Stimulated activated CD8-positive, alpha-beta memory T cell treated with anti-CD3 and anti-CD28 coated beads, Interleukin-4, amount 100 ng/mL, for 24 hours (primary cell): ENCODE data around the gene SERPING1.
"Not testable (repeated sequence)": the region's sequence is repeated elsewhere in the genome, so short reads cannot be mapped to it uniquely, and the experiment has no call there.

ENCODE experiments used
- DNase-seq: peaks from one replicate; pipeline ENCODE4 v3.0.0-alpha.2; 2020; ENCODE audit warnings: low read depth

Gene SERPING1

GRCh38 chr11:57638005-57638781 is 40.7 kb downstream of the SERPING1 start:
- no peak for DNase-seq

GRCh38 chr11:57638811-57639320 is 41.4 kb downstream of the SERPING1 start:
- DNase-seq = no peak

- no peak for DNase-seq
Observed at GRCh38 chr11:57639321-57640067, 42.0 kb downstream of the SERPING1 start.

- no peak for DNase-seq
Observed at GRCh38 chr11:57640068-57640800, 42.7 kb downstream of the SERPING1 start.

- DNase-seq = no peak
Observed at GRCh38 chr11:57641011-57641807, 43.7 kb downstream of the SERPING1 start.

- no peak for DNase-seq
Observed at GRCh38 chr11:57643802-57644201, 46.3 kb downstream of the SERPING1 start.

GRCh38 chr11:57644748-57645688 is 47.5 kb downstream of the SERPING1 start:
- DNase-seq = peak; percentile 75

- no peak for DNase-seq
Observed at GRCh38 chr11:57645689-57646085, 48.2 kb downstream of the SERPING1 start.

- DNase-seq = no peak
Observed at GRCh38 chr11:57646194-57646798, 48.8 kb downstream of the SERPING1 start.

- no peak for DNase-seq
Observed at GRCh38 chr11:57646799-57647303, 49.4 kb downstream of the SERPING1 start.

GRCh38 chr11:57647372-57647771 is 49.9 kb downstream of the SERPING1 start:
- no peak for DNase-seq

GRCh38 chr11:57647960-57648800 is 50.7 kb downstream of the SERPING1 start:
- no peak for DNase-seq

GRCh38 chr11:57648801-57649735 is 51.6 kb downstream of the SERPING1 start:
- no peak for DNase-seq

GRCh38 chr11:57649826-57650738 is 52.6 kb downstream of the SERPING1 start, which contains the start of gene YPEL4:
Gene YPEL4, minus strand, starts transcription at chr11:57649912. Its CDS starts 2,805 bp downstream, at chr11:57647107.
- peak; percentile 38 for DNase-seq

GRCh38 chr11:57650739-57651090 is 53.2 kb downstream of the SERPING1 start:
- no peak for DNase-seq

- no peak for DNase-seq
Observed at GRCh38 chr11:57651408-57651807, 53.9 kb downstream of the SERPING1 start.

GRCh38 chr11:57652230-57652629 is 54.7 kb downstream of the SERPING1 start:
- DNase-seq = not testable (repeated sequence)
